Immature natural killer cell (primary cell): ENCODE results near the gene SH2D5. TPM values are rescaled to one million over a fixed set of nuclear protein-coding genes. Genes with fewer than 3 reads are reported as not detected.

Experiments
- polyA plus RNA-seq, 3 donors: library from polyadenylated mRNA; unstranded; fragments of 300-500 nt; fragmentation: Illumina TruSeq; gene quantifications; one replicate each; pipeline ENCODE4 v1.2.3, GENCODE V29; 2021

The SH2D5 gene
- polyA plus RNA-seq, 3 donors from 2014 or later: not detected

Other genes starting within 250 kb of the SH2D5 start
- under 1 TPM in 2 of 3 donors, not detected in 1; 0.10 to 0.43 TPM for gene CAMK2N1, start 246.5 kb downstream of the SH2D5 start, polyA plus RNA-seq
- 10 to 100 TPM; 35.1 to 52.1 (median 49.2) TPM for gene MUL1, start 224.6 kb downstream of the SH2D5 start, polyA plus RNA-seq
- gene FAM43B, start 180.1 kb downstream of the SH2D5 start, polyA plus RNA-seq: not detected
- gene CDA, start 143.6 kb downstream of the SH2D5 start, polyA plus RNA-seq: under 1 TPM in 1 of 3 donors, not detected in 2; 0.30 TPM
- gene PINK1, start 99.2 kb downstream of the SH2D5 start, polyA plus RNA-seq: 10 to 100 TPM; 25.5 to 40.5 (median 34.4) TPM
- gene DDOST, start 71.3 kb downstream of the SH2D5 start, polyA plus RNA-seq: 100 to 1,000 TPM; 365 to 518 (median 376) TPM
- under 1 TPM in 1 of 3 donors, not detected in 2; 0.21 TPM for gene KIF17, start 14.7 kb downstream of the SH2D5 start, polyA plus RNA-seq
- gene HP1BP3, start 54.6 kb upstream of the SH2D5 start, polyA plus RNA-seq: 100 to 1,000 TPM; 160 to 208 (median 178) TPM